CD4-positive, alpha-beta T cell treated with Interleukin-1 beta for 1 hour (primary cell): ENCODE measurements around the gene PARP15.
"Not testable (repeated sequence)": the region's sequence is repeated elsewhere in the genome, so short reads cannot be mapped to it uniquely, and the experiment has no call there.

Experiments used
- DNase-seq, 2 donors: peaks; one replicate each; pipeline ENCODE4 v3.0.0-alpha.2; 2020 to 2022

The PARP15 gene

DNA sequence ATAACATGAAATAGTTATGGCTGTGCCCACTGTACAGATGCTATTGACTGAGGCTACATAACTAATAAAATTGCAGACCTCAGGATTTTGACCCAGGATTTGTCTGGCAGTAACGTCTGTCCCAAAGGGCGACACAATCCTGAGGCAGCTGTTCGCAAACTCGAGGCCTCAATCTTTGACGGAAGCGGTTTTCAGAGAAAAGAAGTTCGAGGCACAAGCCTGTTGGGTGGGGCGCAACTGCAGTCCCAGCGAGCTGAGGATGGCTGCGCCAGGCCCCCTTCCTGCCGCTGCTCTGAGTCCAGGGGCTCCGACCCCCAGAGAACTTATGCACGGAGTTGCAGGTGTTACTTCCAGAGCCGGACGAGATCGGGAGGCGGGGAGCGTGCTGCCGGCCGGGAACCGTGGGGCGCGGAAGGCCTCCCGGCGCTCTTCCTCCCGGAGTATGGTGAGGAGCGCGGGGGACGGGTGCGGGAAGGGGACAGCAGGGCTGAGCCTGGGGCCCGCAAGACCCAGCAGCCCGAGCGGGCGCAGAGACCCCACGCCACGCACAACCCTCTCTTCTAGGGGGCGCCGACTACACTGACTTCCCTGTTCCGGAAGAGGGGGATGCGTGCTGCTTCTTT, at the start of gene PARP15:
Gene PARP15 (plus strand): TSS at position 242 of the 623 bp plus-strand sequence. CDS start 18 bp downstream, at position 260.
- DNase-seq = peak; percentile 43 to 54

DNA sequence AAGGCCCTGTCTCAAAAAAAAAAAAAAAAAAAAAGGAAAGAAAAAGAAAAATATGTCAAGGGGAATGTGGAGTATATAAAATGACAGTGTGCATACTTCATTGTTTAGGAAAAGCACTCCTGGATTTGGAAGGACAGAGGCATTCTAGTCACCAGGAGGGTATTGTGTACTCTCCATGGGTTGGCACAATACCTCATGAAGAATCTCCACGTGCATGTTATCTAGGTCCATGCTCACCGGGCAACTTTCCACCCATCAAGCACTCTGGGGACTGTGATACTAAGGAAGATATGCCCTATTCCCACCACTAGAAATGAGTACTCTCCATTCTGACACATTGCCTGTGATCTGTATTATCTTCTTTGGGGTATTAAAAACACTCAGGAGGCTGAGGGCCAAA, 47.3 kb upstream of the PARP15 start:
- no peak for DNase-seq

DNA sequence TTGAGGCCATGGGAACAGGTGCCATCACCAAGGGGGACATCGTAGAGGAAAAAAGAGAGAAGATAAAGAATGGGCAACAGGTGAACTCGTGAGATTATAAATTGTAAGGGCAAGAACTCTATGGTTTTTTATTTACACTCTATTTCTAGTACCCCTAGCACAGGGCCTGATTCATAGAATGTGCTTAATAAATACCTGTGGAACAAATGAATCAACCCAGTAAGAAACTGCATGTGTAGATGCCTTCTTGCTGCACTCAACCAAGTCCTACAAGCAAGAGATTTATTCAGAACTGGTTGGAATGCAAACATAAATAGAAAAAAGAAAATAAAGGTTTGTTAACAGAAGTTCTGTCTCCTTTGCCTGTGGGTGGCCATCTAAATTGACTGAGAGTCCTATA, 44.0 kb upstream of the PARP15 start:
- DNase-seq = no peak

DNA sequence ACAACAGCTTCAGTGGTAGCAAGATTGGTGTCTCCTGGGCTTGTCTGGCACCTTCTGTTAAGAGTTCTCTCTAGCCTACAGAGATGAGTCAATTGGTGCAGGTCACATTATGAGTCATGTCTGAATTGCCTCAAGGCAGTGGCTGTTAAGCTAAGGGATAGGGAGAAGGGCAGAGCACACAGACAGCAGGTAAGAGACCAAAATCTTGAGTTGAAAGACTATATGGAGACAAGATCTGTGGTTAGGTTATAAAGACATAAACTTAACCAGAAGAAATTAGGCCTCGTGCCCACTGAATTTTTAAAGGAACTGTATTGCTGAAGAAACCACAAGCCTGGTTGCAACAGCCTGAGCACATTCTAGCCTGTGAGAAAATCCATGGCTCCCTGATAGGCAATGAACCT, 43.5 kb upstream of the PARP15 start:
- DNase-seq = no peak

DNA sequence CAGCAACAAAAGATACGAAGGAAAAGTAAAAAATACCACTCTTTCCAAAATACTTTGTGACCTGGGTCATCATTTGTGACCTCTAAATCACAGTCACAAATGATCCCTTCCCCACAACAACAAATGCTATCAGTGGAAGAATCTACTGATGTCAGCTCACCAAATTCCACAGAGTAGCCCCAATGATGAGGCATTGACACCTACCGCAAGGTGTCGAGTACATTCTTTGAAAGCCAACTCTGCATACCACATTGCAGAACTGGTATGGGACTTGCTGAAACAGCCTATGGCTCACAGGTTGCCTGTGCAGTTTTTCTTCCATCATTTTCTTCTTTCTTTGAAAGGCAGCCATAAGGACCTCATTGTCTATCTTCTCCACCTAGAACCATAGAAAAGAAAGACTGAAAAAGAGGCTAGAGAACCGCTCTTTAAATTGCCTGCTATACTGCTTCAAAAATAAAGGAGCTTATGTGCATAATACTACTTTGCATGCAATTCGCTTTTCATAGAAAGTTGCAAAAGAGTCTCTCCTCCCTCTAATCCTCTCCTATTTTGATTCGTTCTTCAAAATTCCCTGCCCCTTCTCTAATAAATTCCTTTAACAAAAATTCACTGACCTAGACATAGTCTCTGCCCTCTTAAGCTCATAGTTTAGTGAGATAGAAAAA, 41.4 kb upstream of the PARP15 start:
- no peak for DNase-seq

- DNase-seq = no peak
Measured at GRCh38 chr3:122536632-122537001, 40.8 kb upstream of the PARP15 start.

- DNase-seq = no peak
Measured at GRCh38 chr3:122538956-122539490, 38.4 kb upstream of the PARP15 start.

- no peak for DNase-seq
Measured at GRCh38 chr3:122546151-122546550, 31.3 kb upstream of the PARP15 start.

GRCh38 chr3:122548076-122548475, 29.4 kb upstream of the PARP15 start:
- DNase-seq = no peak

DNA sequence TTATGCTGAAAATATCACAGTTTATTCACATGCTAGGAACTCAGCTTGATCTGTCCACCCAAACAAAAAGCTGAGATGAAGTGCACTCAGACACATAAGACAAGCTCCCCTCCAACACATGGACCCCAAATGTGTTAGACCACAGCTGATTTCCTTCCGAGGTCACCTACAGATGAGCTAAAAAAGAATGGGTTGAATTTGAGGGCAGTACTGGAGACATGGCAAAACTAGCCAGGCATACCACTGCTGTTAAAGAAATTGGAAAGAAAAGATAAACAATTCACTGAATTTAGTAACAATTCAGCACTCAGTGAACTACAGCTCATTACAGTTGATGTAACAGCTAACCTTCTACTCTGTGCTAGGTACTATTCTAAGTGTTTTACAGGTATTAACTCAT, 28.8 kb upstream of the PARP15 start:
- DNase-seq = no peak

DNA sequence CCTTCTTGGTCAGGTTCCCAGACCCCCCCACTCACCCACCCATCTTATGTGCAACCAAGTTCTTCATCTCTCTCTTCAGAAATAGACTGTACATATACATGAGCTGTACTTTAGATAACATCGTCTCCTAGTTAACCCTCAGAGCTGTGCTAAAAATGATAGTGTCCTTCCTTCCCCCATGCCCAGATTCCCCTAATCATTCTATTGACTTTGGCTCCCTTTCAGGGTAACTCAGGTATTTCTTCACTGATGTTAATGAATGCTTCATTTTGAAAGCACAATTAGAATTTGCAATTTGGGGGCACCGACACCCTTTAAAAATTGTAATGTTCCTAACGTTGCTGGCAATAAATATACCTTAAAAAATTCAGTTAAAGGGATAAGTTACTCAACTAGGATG, 24.3 kb upstream of the PARP15 start:
- no peak for DNase-seq

- DNase-seq = no peak
Measured at GRCh38 chr3:122555275-122556071, 22.0 kb upstream of the PARP15 start.

GRCh38 chr3:122557356-122557755, 20.1 kb upstream of the PARP15 start:
- no peak for DNase-seq

DNA sequence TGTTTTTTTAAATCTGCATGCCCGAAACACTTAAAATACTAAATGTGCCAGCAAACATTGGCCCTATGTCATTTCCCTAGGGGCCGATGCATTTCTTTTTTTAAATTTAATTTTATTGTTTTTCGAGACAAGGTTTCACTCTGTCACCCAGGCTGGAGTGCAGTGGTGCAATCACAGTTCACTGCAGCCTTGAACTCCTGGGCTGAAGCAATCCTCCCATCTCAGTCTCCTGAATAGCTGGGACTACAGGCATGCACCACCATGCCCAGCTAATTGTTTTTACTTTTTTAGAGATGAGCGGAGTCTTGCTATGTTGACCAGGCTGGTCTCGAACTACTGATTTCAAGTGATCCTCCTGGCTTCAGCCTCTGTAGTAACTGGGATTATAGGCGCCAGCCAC, 18.8 kb upstream of the PARP15 start:
- DNase-seq = no peak

DNA sequence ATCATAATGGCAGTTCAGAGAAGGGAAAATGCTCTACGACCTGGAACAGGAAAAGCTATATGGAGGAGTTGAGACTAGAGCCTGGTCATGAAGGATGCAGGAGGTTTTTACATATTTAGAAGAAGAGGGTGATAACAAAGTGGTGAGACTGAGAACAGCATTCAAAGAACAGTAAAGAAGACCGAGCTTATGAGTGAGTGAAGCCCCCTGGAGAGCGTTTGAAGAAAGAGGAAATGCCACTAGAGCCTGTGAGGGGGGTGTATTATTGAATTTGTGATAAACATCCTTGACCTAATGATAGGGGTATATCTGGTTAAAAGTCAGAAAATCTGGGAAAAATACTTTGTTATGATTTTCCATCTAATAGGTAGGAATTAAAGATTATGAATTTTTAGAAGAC, 17.5 kb upstream of the PARP15 start:
- no peak for DNase-seq

DNA sequence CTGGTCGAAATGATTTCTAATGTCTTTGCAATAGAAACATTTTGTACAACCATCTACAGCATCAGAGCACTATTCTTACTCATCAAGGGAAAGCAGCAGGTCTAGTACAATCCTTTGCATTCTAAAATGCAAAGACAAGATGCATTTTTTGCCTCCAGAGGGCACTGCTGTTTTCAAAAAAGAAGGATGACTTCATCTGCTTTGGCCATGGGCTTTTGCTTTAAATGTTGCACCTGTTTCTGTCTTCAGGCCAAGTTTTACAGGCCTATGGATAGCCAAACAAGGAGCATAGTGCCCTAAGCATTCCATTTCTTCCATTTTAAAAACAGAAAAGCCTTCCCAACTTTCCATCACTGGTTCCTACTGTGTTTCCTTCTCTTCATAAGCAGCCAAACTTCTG, 16.8 kb upstream of the PARP15 start:
- DNase-seq = peak; percentile 52 to 79

DNA sequence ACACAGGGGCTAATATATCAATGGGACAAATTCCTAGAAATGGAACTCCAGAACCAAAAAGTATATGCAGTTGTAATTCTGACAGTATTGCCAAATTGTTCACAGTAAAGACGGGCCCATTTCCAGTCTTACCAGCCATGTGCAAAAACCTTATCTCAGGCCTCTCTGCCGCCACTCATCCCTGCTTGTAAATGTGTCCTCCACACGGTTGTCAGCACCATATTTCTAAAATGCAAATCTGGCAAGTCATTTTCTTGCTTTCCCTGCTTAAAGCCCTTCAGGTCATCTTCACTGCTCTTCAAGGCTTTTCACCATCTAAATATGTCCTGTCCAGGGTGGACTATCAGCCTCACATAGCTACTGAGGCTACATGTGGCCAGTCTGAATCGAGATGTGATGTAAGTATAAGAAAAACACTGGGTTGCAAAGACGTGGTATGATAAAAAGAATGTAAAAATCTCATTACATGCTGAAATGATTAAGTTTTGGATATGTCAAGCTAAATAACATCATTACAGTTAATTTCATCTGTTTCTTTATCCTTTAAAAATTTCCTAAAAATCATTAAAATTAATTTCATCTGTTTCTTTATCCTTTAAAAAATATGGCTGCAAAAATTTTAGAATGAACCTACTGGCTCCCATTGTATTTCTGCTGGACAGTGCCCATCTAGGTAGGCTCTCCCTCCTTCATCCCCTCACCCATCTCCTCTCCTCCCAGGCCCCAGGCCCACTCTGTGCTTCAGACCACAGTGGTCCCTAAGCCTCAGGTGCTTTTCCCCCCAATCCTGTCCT, 14.3 kb upstream of the PARP15 start:
- DNase-seq = no peak

DNA sequence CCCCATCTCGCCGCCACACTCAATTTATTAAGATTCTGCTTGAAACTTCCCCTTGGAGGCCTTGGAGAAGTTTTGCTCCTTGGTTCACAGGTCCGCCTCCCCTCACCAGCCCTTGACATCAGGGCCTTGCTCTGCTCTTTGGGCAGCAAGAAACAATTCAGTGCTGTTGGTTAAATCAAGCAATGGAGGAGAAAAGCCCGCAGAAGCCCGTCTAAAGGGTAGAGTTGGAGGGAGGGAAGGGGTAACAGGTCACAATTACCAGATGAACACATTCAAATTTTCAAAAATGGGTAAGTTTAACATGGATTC, 13.8 kb upstream of the PARP15 start:
- DNase-seq = no peak

DNA sequence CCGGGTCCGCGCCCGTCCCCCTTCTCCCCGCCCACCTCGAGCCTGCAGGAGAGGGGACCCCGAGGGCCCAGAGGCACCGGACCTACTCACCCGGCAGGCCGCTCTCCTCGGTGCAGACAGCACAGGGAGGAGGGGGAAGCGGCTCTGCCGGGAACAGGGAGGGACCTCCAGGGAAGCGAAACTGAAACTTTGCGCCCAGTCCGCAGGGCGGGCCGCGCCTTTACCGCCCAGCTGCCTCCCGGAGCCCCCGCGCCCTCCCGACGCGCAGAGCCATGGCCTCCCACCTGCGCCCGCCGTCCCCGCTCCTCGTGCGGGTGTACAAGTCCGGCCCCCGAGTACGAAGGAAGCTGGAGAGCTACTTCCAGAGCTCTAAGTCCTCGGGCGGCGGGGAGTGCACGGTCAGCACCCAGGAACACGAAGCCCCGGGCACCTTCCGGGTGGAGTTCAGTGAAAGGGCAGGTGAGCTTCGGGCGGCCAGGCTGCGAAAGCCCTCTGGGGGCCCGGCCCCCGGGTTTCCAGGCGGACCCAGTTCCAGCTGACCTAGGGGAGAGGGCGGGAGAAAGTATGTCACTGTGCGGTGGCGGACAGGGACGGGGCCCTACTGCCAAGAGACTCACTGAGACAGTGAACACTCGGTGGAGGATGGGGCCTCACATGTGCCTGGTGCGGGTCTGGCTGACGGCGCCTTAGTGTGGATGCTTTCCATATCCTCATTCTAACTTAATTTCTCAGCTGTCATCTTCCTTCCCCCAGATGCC, 13.1 kb upstream of the PARP15 start, which contains the start of the genes DTX3L and PARP9:
Gene DTX3L (plus strand): TSS at position 184 of the 758 bp plus-strand sequence. CDS start 89 bp downstream, at position 273.
Gene PARP9 (minus strand): TSS at position 146 of the 758 bp plus-strand sequence. CDS start 4,680 bp downstream, outside the sequence.
- DNase-seq = peak; percentile 75 to 79

DNA sequence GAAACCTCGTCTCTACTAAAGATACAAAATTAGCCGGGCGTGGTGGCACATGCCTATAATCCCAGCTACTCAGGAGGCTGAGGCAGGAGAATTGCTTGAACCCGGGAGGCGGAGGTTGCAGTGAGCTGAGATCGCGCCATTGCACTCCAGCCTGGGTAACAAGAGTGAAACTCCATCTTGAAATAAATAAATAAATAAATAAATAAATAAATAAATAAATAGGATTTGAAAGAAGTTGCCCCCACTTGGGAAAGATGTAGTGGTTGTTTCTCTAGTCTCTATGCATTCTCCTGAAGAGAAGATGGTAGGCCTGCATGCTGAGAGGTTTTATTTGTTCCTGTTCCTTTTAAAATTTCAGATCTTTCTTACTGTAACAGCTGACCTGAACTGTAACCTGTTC, 9.3 kb upstream of the PARP15 start:
- not testable (repeated sequence) for DNase-seq

GRCh38 chr3:122568755-122569154, 8.7 kb upstream of the PARP15 start:
- no peak for DNase-seq

GRCh38 chr3:122572940-122573412, 4.5 kb upstream of the PARP15 start:
- DNase-seq = peak; percentile 45
